Activated CD4-positive, alpha-beta T cell treated with anti-CD3 and anti-CD28 coated beads, Interleukin-2, amount 50 U/mL, for 24 hours (primary cell): ENCODE data around the gene LPO.
A peak's percentile ranks its signal among the peaks of the same experiment; 100 is the strongest.

Experiments
- DNase-seq, 2 donors: peaks; one replicate each; pipeline ENCODE4 v3.0.0-alpha.2; 2020; ENCODE audit warnings: low read depth in 1 of 2, low spot score in 1 of 2

LPO gene

DNA sequence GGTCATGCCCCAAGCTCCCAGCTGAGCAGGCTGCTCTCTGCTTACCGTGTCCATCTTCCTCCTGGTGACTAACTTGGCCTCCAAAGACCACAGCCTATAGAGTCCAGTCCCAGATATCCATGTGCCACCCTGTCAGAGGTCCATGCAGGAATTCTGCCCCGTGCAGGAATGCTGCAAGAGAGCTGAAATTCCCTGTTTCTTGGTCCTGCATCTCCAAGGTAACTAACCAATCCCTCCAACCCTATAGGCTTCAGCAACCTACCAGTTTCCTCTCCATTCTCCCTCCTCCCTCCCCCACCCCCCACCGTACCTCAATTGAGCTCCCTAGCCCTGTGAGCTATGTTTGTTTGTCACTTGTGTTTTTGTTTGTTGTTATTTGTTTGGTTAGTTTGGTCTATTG, 9.7 kb upstream of the LPO start:
- no peak for DNase-seq

GRCh38 chr17:58229384-58229783, 9.0 kb upstream of the LPO start:
- DNase-seq, result no peak

GRCh38 chr17:58229881-58230280, 8.5 kb upstream of the LPO start:
- no peak for DNase-seq

GRCh38 chr17:58231641-58232040, 6.7 kb upstream of the LPO start:
- no peak for DNase-seq

DNA sequence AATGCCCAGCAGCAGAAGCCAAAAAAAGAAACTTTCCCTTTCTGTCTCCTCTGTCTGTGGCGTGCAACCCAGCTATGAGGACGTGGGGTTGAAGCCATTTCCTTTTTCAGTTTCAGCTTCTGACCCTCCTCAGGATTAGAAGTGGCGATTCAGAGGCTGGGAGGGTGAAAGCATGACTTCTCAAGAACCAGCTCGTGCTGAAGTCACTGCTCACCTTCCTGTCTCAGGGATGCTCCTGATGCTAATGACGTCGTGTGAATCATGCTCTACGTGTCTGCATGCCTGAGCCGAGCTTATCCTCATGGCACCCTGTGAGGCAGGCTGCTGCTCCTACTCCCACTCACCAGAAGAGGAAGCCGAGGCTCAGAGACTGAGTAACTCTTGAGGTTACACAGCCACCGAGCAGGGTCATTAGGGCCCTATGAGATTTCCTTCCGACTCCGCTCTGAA, 5.7 kb upstream of the LPO start:
- DNase-seq, result no peak

- no peak for DNase-seq
Measured at GRCh38 chr17:58233543-58233942, 4.8 kb upstream of the LPO start.

- DNase-seq, result no peak
Measured at GRCh38 chr17:58234512-58234911, 3.9 kb upstream of the LPO start.

DNA sequence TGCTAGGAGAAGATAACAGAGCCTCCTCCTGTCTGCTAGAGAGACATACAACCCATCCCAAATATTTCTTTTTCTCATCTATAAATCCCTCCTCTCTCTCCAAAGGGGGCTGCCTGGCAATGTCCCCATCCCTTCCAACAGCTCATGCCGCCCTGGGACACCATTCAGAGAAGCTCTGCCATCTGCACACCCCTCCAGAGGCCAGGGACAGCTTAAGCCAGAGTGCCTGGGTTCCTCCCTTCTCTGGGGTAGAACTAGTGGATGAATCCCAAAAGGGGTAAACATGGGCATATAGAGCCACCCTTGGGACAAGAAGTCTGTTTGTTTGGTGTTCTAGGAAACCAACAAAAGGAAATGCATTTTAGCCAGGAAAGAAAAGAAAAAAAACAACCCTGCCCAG, 2.6 kb upstream of the LPO start:
- DNase-seq, result no peak

- DNase-seq, result no peak
Measured at GRCh38 chr17:58236394-58236793, 2.0 kb upstream of the LPO start.

- DNase-seq, result no peak
Measured at GRCh38 chr17:58239987-58240386, 1.6 kb downstream of the LPO start.

GRCh38 chr17:58242171-58242784, 3.9 kb downstream of the LPO start:
- no peak for DNase-seq

DNA sequence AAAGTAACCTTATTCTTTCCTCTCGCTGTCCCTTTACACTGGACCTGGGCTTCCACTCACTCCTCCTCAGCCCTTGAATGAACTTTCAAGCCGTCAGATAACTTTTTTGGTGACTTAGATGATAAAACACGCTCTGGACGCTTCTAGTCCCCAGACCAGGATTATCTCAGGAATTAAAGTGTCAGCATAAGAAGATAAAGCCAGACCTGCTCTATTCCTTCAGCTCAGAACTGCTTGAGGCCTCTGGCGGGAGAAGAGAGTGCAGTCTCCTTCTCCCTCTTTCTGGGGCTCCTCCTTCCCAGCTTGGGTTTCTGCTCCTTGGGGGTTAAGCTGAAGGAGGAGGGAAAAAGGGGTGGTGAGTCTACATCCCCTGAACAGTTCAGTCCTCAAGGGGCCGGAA, 6.6 kb downstream of the LPO start:
- DNase-seq, result no peak

- no peak for DNase-seq
Measured at GRCh38 chr17:58245428-58246103, 7.2 kb downstream of the LPO start.

DNA sequence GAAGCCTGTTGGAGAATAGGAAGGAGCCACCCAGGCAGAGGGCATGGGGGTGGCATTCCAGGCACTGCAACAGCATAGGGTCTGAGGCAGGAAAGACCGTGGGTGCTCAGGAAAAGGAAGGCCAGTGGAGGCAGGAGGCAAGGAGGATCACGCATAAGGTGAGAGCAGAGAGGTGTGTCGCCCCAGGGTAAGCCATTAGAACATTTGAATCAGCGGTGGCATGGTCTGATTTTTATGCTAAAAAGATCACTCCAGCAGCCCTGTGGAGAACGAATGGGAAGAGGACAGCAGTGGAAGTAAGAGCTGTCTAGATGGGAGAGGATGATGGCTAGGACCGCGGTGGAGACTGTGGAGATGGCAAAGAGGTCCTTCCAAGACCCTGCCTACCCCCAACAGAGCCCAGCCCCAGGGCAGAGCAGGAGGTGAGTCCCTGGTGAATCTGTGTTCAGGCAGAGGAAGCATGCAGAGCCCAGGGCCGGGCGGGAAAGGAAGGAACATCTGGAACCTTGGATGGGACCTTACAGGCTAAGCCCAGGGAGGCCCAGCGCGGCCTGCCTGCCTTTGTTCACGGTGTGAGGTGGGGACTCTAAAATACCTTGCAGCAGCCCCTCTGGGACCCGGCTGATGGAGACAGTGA, 7.8 kb downstream of the LPO start:
- no peak for DNase-seq

GRCh38 chr17:58246781-58247180, 8.4 kb downstream of the LPO start:
- DNase-seq, result no peak

GRCh38 chr17:58247511-58248363, 9.4 kb downstream of the LPO start:
- DNase-seq, result no peak

GRCh38 chr17:58248955-58249269, 10.5 kb downstream of the LPO start:
- DNase-seq, result no peak

DNA sequence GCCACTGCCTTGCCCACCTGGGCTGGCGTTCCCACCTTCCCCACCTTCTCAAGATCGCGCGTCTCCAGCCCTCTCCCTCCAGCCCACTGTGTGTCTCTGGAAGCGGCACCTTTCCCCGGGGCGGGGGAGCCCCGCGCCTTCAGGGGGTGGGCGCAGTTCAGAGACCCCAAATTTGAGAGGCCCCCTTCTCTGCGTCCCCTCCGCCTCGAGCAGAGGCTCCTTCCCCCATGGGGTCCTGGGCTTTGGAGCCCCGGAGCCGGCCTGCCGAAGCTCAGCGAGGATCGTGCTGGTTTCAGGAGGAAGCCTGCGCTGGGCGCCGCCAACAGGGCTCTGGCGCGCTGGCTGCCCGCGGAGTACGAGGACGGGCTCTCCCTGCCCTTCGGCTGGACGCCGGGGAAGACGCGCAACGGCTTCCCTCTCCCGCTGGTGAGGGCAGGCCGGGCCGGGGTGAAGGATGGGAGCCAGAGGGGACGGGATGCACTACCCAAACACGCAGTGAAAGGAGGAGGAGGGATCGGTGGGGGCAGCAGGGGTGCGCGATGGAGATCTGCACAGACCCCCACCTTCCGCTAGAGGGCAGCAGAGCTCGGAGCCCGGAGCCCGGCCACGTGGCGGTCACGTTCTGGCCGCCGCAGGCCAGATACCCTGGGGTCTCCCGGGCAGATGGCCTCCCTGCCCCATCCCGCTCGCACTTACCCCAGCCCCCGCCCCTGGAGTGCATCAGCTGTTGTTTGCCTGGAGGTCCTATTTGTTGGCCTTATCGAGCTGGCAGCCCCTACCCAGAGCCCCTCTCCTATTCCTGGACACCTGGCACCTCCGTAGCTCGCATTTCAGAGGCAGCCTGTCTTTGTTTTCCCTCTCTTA, 11.1 kb downstream of the LPO start:
- peak; percentile 70 to 76 for DNase-seq

- DNase-seq, result no peak
Measured at GRCh38 chr17:58250344-58251011, 12.1 kb downstream of the LPO start.

GRCh38 chr17:58252141-58252540, 13.8 kb downstream of the LPO start:
- no peak for DNase-seq
